MM.1S (cell line): Measurements from ENCODE around the gene FBXL19.

Experiments
- DNase-seq: peaks from one replicate; pipeline ENCODE4 v3.0.0-alpha.2; 2015
- H2AFZ ChIP-seq: fragments of 300-600 bp; sonication (generic); 2 replicates; pipeline ENCODE4 v1.6.0; 2016; ENCODE audit warnings: antibody characterized with exemption, low read length
- H3F3A ChIP-seq: fragments of 300-600 bp; sonication (generic); 2 replicates; pipeline ENCODE4 v1.6.1; 2016; ENCODE audit warnings: mild to moderate bottlenecking, antibody characterized with exemption, low read length, moderate library complexity, mixed read lengths; ENCODE audit not compliant: insufficient read depth
- H3K27ac ChIP-seq: fragments of 300-600 bp; sonication (generic); 2 replicates; pipeline ENCODE4 v1.5.1; 2016; ENCODE audit warnings: mild to moderate bottlenecking, low read length
- H3K27me3 ChIP-seq: fragments of 300-600 bp; sonication (generic); replicated peaks from 2 replicates; pipeline ENCODE4 v1.6.0; 2016; ENCODE audit warnings: low read length; ENCODE audit not compliant: insufficient read depth
- H3K36me3 ChIP-seq: fragments of 300-600 bp; sonication (generic); replicated peaks from 2 replicates; pipeline ENCODE4 v1.6.1; 2016; ENCODE audit warnings: mild to moderate bottlenecking, low read length, mixed read lengths; ENCODE audit not compliant: insufficient read depth
- H3K4me1 ChIP-seq: fragments of 300-600 bp; sonication (generic); 2 replicates; pipeline ENCODE4 v1.6.1; 2016; ENCODE audit warnings: low read length, mixed read lengths
- H3K4me2 ChIP-seq: fragments of 300-600 bp; sonication (generic); 2 replicates; pipeline ENCODE4 v1.6.0; 2016; ENCODE audit warnings: low read depth, low read length
- H3K4me3 ChIP-seq: fragments of 300-600 bp; sonication (generic); 2 replicates; pipeline ENCODE4 v1.5.1; 2016; ENCODE audit warnings: low read length, mixed read lengths
- H3K79me2 ChIP-seq: fragments of 300-600 bp; sonication (generic); 2 replicates; pipeline ENCODE4 v1.6.1; 2016; ENCODE audit warnings: mixed run types, low read length, mixed read lengths
- H3K9ac ChIP-seq: fragments of 300-600 bp; sonication (generic); 2 replicates; pipeline ENCODE4 v1.6.1; 2016; ENCODE audit warnings: low read length, mixed read lengths
- H3K9me2 ChIP-seq: fragments of 300-600 bp; sonication (generic); replicated peaks from 2 replicates; pipeline ENCODE4 v1.6.1; 2016; ENCODE audit warnings: mild to moderate bottlenecking, low read length, mixed read lengths; ENCODE audit not compliant: insufficient read depth
- H3K9me3 ChIP-seq: fragments of 300-600 bp; sonication (generic); replicated peaks from 2 replicates; pipeline ENCODE4 v1.6.1; 2016; ENCODE audit warnings: mild to moderate bottlenecking, low read length, mixed read lengths; ENCODE audit not compliant: insufficient read depth
- H4K20me1 ChIP-seq: fragments of 300-600 bp; sonication (generic); 2 replicates; pipeline ENCODE4 v1.6.1; 2016; ENCODE audit warnings: mild to moderate bottlenecking, low read length, moderate library complexity, mixed read lengths; ENCODE audit not compliant: insufficient read depth
- CTCF ChIP-seq: fragments of 300-600 bp; sonication (generic); IDR thresholded peaks from 2 replicates; pipeline ENCODE4 v1.5.1; 2016; ENCODE audit warnings: antibody characterized with exemption, low read length, mixed read lengths
- EZH2 ChIP-seq: fragments of 300-600 bp; sonication (generic); optimal IDR thresholded peaks from 2 replicates; pipeline ENCODE3; 2017; ENCODE audit warnings: low read depth, mild to moderate bottlenecking, antibody characterized with exemption, low read length, mixed read lengths
- EZH2phosphoT487 ChIP-seq: fragments of 300-600 bp; sonication (generic); IDR thresholded peaks from 2 replicates; pipeline ENCODE4 v1.6.1; 2018; ENCODE audit warnings: antibody characterized with exemption, low read length

The FBXL19 gene

DNA sequence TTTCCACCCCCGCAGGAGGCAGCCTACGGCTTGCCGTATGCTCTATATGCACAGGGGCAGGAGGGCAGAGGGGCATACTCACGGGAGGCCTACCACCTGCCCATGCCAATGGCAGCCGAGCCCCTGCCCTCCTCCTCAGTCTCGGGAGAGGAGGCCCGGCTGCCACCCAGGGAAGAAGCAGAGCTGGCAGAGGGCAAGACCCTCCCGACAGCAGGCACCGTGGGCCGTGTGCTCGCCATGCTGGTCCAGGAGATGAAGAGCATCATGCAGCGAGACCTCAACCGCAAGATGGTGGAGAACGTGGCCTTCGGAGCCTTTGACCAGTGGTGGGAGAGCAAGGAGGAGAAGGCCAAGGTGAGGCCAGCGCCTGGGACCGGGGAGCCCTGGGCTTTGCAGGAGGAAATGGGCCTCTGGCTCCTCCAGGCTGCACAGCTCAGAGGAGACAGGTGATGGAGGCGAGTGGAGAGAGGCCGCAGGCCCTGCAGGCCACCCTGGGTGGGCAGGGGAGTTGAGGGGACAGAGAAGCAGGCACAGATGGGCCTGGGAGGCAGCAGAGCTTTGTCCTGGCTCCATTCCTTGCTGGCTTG lies 42.8 kb downstream of the FBXL19 start:
- no peak overlapping the region for H3K4me3 ChIP-seq
- no peak overlapping the region for H3K27ac ChIP-seq
- TF ChIP-seq EZH2 (no peak), CTCF (no peak), EZH2phosphoT487 (no peak)
- no peaks in the 10 kb centered on the region for H3K9me3 ChIP-seq
- no peaks in the 10 kb centered on the region for H3K4me1 ChIP-seq
- no peak overlapping the region for H2AFZ ChIP-seq
- H4K20me1 ChIP-seq = no peaks in the 10 kb centered on the region
- H3K9me2 ChIP-seq = no peaks in the 10 kb centered on the region
- H3K36me3 ChIP-seq = peaks cover 6% of the 10 kb centered on the region
- no peaks in the 10 kb centered on the region for H3F3A ChIP-seq
- no peaks in the 10 kb centered on the region for H3K27me3 ChIP-seq
- no peak overlapping the region for H3K9ac ChIP-seq
- H3K4me2 ChIP-seq = no peak overlapping the region
- DNase-seq = no peak
- H3K79me2 ChIP-seq = peaks cover 4% of the 10 kb centered on the region

DNA sequence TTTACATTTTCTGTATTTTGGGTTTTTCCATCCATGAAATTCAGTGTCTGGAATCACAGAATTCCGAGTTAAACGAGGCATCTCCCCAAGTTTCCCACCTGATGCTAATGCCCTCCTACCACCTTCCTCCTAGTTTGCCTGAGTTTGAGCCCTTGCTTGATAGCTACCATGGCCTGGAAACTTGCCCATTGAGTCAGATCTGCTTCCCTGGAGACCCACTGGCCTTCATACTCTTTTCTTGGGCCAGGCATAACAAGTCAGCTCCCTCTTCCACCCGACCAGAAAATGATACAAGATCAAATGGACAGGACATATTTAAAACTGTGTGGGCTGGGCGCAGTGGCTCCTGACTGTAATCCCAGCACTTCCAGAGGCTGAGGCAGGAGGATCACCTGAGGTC lies 44.4 kb downstream of the FBXL19 start:
- no peaks in the 10 kb centered on the region for H3K36me3 ChIP-seq
- H3K4me1 ChIP-seq = no peaks in the 10 kb centered on the region
- no peak overlapping the region for H2AFZ ChIP-seq

DNA sequence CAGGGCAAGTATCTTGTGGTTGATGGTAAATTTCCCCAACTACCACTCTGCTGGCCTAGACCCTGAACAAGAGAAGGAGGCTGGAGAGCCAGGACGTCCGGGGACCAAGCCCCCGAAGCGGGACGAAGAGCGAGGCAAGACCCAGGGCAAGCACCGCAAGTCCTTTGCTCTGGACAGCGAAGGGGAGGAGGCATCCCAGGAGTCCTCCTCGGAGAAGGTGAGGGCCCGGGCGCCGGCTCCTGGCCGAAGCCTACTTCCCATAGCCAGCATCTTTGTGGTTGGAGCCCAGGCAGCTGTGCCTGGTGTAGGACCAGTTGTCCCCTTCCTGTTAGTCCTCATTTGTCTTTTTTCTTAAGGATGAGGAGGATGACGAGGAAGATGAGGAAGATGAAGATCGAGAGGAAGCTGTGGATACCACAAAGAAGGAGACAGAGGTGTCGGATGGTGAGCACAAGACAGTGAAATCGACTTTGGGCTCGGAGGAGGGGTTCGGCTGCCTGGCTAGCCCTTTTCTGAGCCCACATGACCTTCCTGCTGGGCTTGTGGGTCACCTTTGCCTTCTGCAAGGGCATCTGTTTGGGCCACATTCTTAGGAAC lies 46.0 kb downstream of the FBXL19 start:
- DNase-seq = no peak
- Histone ChIP-seq H3K79me2 (no peaks in the 10 kb centered on the region; the same call in 1 of the 2 replicates), H3K36me3 (no peaks in the 10 kb centered on the region), H3K4me1 (no peaks in the 10 kb centered on the region), H3K9ac (no peak overlapping the region), H3K4me3 (no peak overlapping the region), H4K20me1 (no peaks in the 10 kb centered on the region), H3K27ac (no peak overlapping the region), H3K4me2 (no peak overlapping the region), H2AFZ (no peak overlapping the region), H3K9me3 (no peaks in the 10 kb centered on the region), H3K27me3 (no peaks in the 10 kb centered on the region), H3F3A (no peaks in the 10 kb centered on the region), H3K9me2 (no peaks in the 10 kb centered on the region)
- no peak for TF ChIP-seq CTCF
- TF ChIP-seq EZH2phosphoT487 = no peak
- no peak for TF ChIP-seq EZH2

More for the DNA sequence above, 44.4 kb downstream of the FBXL19 start:
- Histone ChIP-seq H3K4me2 (no peak overlapping the region), H3K9me2 (no peaks in the 10 kb centered on the region), H3K27me3 (no peaks in the 10 kb centered on the region), H3K27ac (no peak overlapping the region), H3K9me3 (no peaks in the 10 kb centered on the region), H3K4me3 (no peak overlapping the region), H3F3A (no peaks in the 10 kb centered on the region), H4K20me1 (no peaks in the 10 kb centered on the region), H3K79me2 (no peaks in the 10 kb centered on the region; the same call in 1 of the 2 replicates), H3K9ac (no peak overlapping the region)
- no peak for DNase-seq
- TF ChIP-seq EZH2phosphoT487 (no peak), CTCF (no peak), EZH2 (no peak)
